Lung microvascular endothelial cell (primary cell): ENCODE measurements around the gene PRKG1. TPM values are rescaled to one million over a fixed set of nuclear protein-coding genes. Genes with fewer than 3 reads are reported as not detected.

Experiments
- DNase-seq, 2 donors: peaks; one replicate each; pipeline versions ENCODE4 v3.0.0 to v3.0.0-alpha.2; 2010; ENCODE audit warnings: low read depth in 2 of 2
- total RNA-seq: library from RNA; depleted of rRNA; stranded (reverse); fragments of >200 nt; gene quantifications from 2 replicates; pipeline ENCODE4 v1.2.1, GENCODE V29; 2014

The PRKG1 gene
- 0.87 and 3.6 TPM in 2 replicates for total RNA-seq

- DNase-seq: peak; percentile 42 to 59
Measured at GRCh38 chr10:51074238-51075028, at the start of gene PRKG1. Gene PRKG1 (plus strand): TSS chr10:51074487.

- no peak for DNase-seq
Measured at GRCh38 chr10:51028420-51028819, 45.9 kb upstream of the PRKG1 start.

- no peak for DNase-seq
Measured at GRCh38 chr10:51029172-51029641, 45.1 kb upstream of the PRKG1 start.

GRCh38 chr10:51030480-51030879, 43.8 kb upstream of the PRKG1 start:
- no peak for DNase-seq

GRCh38 chr10:51031950-51032349, 42.3 kb upstream of the PRKG1 start:
- DNase-seq: no peak

GRCh38 chr10:51034769-51035168, 39.5 kb upstream of the PRKG1 start:
- no peak for DNase-seq

- DNase-seq: no peak
Measured at GRCh38 chr10:51035344-51035743, 38.9 kb upstream of the PRKG1 start.

GRCh38 chr10:51045871-51046270, 28.4 kb upstream of the PRKG1 start:
- no peak for DNase-seq

GRCh38 chr10:51046654-51047053, 27.6 kb upstream of the PRKG1 start:
- no peak for DNase-seq

GRCh38 chr10:51047857-51048256, 26.4 kb upstream of the PRKG1 start:
- DNase-seq: no peak

DNA sequence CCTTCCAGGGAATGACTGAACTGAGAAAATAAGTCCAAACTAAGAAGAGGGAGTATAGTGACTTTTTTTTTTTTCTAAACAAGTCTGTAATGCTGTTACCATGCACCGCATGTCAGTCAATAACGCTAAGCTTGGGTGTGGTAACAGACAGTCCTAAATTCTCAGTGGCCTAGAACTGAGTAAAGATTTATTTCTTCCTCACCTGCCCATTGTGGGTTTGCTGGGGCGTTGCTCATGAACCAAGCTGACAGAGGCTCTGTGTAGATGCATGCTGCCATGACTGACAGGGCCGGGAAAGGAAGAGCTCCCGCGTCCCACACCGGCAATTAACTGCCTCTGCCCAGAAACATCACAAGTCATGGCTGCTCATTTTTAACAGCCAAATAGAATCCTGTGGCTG, 25.5 kb upstream of the PRKG1 start:
- no peak for DNase-seq

DNA sequence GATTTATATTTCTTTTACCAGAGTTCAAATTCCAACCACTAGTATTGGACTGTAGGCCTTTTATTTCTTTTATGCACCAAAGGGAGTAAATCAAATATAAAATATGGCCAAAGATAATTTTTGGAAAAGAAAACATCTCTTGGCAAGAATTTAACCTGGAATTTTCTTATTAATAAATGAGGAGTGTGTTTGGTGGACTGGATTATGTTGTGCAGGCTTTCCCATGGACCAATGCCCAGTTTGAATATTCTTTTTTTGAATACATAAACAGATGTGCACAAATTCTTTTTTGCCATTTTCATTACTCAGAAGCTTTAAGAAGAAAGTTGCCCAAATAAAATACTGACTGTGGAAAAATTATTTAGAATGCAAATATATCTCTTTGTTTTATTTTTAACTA, 22.1 kb upstream of the PRKG1 start:
- no peak for DNase-seq

GRCh38 chr10:51057925-51058324, 16.4 kb upstream of the PRKG1 start:
- no peak for DNase-seq

DNA sequence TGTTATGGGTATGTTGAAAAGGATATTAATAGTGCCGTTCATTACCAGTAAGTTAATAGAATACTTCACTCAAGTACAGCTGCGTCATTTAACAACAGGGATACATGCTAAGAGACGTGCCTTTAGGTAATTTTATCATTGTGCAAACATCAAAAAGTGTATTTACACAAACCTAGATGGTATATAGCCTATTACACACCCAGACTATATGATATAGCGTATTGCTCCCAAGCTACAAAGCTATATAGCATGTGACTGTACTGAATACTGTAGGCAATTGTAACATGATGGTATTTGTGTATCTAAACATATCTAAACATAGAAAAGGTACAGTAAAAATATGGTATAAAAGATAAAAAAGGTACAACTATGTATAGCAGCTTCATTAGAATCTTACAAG, 11.1 kb upstream of the PRKG1 start:
- DNase-seq: no peak

- peak; percentile 47 to 72 for DNase-seq
Measured at GRCh38 chr10:51063659-51064535, 10.4 kb upstream of the PRKG1 start.

DNA sequence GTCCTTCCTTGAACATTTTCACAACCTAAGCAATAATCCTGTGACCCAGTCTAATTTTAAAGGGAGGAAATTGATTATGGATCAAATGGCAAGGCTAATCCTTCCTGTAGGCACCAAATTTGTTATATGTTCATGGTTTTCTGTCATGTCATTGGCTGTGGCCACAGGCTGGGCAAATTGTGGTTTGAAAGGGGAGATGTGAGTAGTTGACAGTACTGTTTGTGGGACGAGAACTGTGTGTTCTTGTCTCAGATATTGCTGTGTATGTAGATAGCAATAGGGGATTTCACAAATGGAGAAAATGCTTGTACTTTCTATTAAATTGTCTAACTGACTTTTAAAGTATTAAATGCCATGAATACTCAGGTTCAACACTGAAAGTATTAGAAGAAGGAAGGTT, 8.1 kb upstream of the PRKG1 start:
- DNase-seq: no peak

DNA sequence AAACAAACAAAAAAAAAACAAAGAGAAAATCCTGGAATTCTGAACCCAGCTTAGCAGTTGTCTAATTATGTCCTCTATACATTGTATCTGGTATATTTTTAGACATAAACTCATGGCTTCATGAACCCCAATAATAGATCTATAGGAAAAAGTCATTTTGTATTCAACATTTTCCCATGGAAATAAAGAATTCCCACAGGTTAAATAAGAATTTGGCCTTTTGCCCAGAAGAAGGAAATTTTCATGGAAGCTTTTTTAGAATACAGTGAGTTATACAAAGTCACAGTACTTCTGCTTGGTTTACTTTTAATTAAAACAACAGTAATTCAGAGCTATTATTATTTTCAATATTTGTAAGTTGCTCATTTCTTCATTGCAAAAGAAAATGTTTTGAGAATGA, 2.1 kb upstream of the PRKG1 start:
- DNase-seq: no peak

- DNase-seq: no peak
Measured at GRCh38 chr10:51072921-51073434, 1.3 kb upstream of the PRKG1 start.

GRCh38 chr10:51073453-51074237, 642 bp upstream of the PRKG1 start:
- DNase-seq: peak; percentile 1 to 13

- no peak for DNase-seq
Measured at GRCh38 chr10:51075043-51075872, 971 bp downstream of the PRKG1 start.

- peak in 1 of 2 donors; percentile 1 for DNase-seq
Measured at GRCh38 chr10:51075873-51076229, 1.6 kb downstream of the PRKG1 start.
